H1 (cell line): ENCODE results near the gene MFAP4. TPM values are rescaled to one million over a fixed set of nuclear protein-coding genes. Genes with fewer than 3 reads are reported as not detected.

Experiments used
- CTCF ChIA-PET: fragments of 300-600 bp; sonication (Branson Sonifier 250); formaldehyde crosslinking; loops from one replicate; lab custom pipeline; 2021; ENCODE audit not compliant: partially characterized antibody; lab: Charles Lee
- POLR2A ChIA-PET: fragments of 300-600 bp; sonication (Branson Sonifier 250); formaldehyde crosslinking; loops from one replicate; lab custom pipeline; 2021; ENCODE audit warnings: inconsistent platforms; ENCODE audit not compliant: partially characterized antibody; lab: Charles Lee
- DNase-seq, 2 experiments: peaks; one replicate each; pipeline versions ENCODE4 v3.0.0 to v3.0.0-alpha.2; 2010 to 2022; ENCODE audit warnings: low spot score in 2 of 2, low read depth in 1 of 2, mixed read lengths in 1 of 2
- FAIRE-seq: peaks from 2 replicates; lab custom pipeline; 2011; peaks lifted over from hg19 to GRCh38; lab: Jason Lieb, UNC
- H2AFZ ChIP-seq: 2 replicates; pipeline ENCODE4 v1.8.1; 2012; ENCODE audit warnings: low read length, inconsistent platforms
- H2AK5ac ChIP-seq: 2 replicates; pipeline ENCODE4 v1.6.1; 2013; ENCODE audit warnings: low read depth, low read length
- H2BK120ac ChIP-seq: replicated peaks from 2 replicates; pipeline ENCODE3; 2013; ENCODE audit warnings: low read depth, low read length, inconsistent platforms
- H2BK12ac ChIP-seq: 2 replicates; pipeline ENCODE4 v1.6.1; 2013; ENCODE audit warnings: low read depth, low read length
- H2BK15ac ChIP-seq: 2 replicates; pipeline ENCODE4 v1.6.1; 2013; ENCODE audit warnings: low read length
- H2BK20ac ChIP-seq: 2 replicates; pipeline ENCODE4 v1.6.1; 2013; ENCODE audit warnings: low read length
- H2BK5ac ChIP-seq: 2 replicates; pipeline ENCODE4 v1.6.1; 2013; ENCODE audit warnings: low read depth, low read length
- H3K14ac ChIP-seq: 2 replicates; pipeline ENCODE4 v1.6.1; 2013; ENCODE audit warnings: inconsistent platforms; ENCODE audit not compliant: insufficient read length
- H3K18ac ChIP-seq: 2 replicates; pipeline ENCODE4 v1.6.1; 2013; ENCODE audit warnings: low read length; ENCODE audit errors: extremely low read depth
- H3K23ac ChIP-seq: 2 replicates; pipeline ENCODE4 v1.6.1; 2013; ENCODE audit warnings: inconsistent platforms; ENCODE audit not compliant: insufficient read length
- H3K23me2 ChIP-seq: 2 replicates; pipeline ENCODE4 v1.6.1; 2013; ENCODE audit warnings: low read depth, low read length
- H3K27ac ChIP-seq: 2 replicates; pipeline ENCODE4 v1.6.1; 2011; ENCODE audit warnings: low read depth, low read length, inconsistent platforms
- H3K27me3 ChIP-seq, 4 experiments: replicated peaks in 1 of 4; 1 replicate in 1 of 4; 2 replicates in 3 of 4; pipeline versions ENCODE4 v1.6.1 to v1.8.1; 2011 to 2013; ENCODE audit warnings: low read length in 3 of 4, mild to moderate bottlenecking in 3 of 4, inconsistent platforms in 2 of 4, mixed read lengths in 2 of 4, moderate library complexity in 1 of 4; ENCODE audit not compliant: control insufficient read depth in 3 of 4, insufficient read depth in 3 of 4; ENCODE audit errors: extremely low read depth in 1 of 4
- H3K36me3 ChIP-seq, 4 experiments: 2 replicates each; pipeline versions ENCODE4 v1.6.1 to v1.8.1; 2011 to 2013; ENCODE audit warnings: mild to moderate bottlenecking in 4 of 4, low read length in 3 of 4, moderate library complexity in 2 of 4, control low read depth in 1 of 4, inconsistent platforms in 1 of 4; ENCODE audit not compliant: insufficient read depth in 4 of 4, control insufficient read depth in 2 of 4
- H3K4ac ChIP-seq: replicated peaks from 2 replicates; pipeline ENCODE3; 2013; ENCODE audit warnings: low read length, low read depth, mixed read lengths, inconsistent platforms; ENCODE audit not compliant: insufficient read length
- H3K4me1 ChIP-seq, 4 experiments: replicated peaks in 1 of 4; 1 replicate in 1 of 4; 2 replicates in 3 of 4; pipeline versions ENCODE4 v1.6.1 to v1.8.1; 2011 to 2013; ENCODE audit warnings: low read length in 3 of 4, inconsistent platforms in 2 of 4, mixed read lengths in 1 of 4; ENCODE audit not compliant: insufficient read depth in 4 of 4, control insufficient read depth in 3 of 4
- H3K4me2 ChIP-seq, 2 experiments: 2 replicates each; pipeline versions ENCODE4 v1.6.1 to v1.8.1; 2011 to 2013; ENCODE audit warnings: low read depth in 2 of 2, low read length in 2 of 2, control low read depth in 1 of 2, inconsistent platforms in 1 of 2, mild to moderate bottlenecking in 1 of 2; ENCODE audit not compliant: insufficient read depth in 1 of 2
- H3K4me3 ChIP-seq, 4 experiments: fragments of 200-600, 300-600 bp in 1 of 4; sonication (generic), shearing (Covaris generic), sonication (Bioruptor Twin) in 1 of 4; 2 replicates each; pipeline versions ENCODE4 v1.5.1 to v1.8.1; 2011 to 2016; ENCODE audit warnings: low read length in 4 of 4, low read depth in 3 of 4, control low read depth in 2 of 4, inconsistent platforms in 2 of 4, mild to moderate bottlenecking in 2 of 4, mixed read lengths in 1 of 4, moderate library complexity in 1 of 4; ENCODE audit not compliant: insufficient read depth in 2 of 4; ENCODE audit errors: extremely low read depth in 1 of 4
- H3K56ac ChIP-seq: replicated peaks from 2 replicates; pipeline ENCODE3; 2013; ENCODE audit warnings: low read depth, mild to moderate bottlenecking, mixed read lengths, low read length, inconsistent platforms; ENCODE audit not compliant: insufficient read length
- H3K79me1 ChIP-seq: 2 replicates; pipeline ENCODE4 v1.6.1; 2013; ENCODE audit warnings: low read depth, low read length, control low read depth
- H3K79me2 ChIP-seq, 2 experiments: 2 replicates each; pipeline versions ENCODE4 v1.6.1 to v1.8.1; 2012 to 2013; ENCODE audit warnings: low read length in 2 of 2, mild to moderate bottlenecking in 2 of 2, inconsistent platforms in 1 of 2; ENCODE audit not compliant: insufficient read depth in 2 of 2, control insufficient read depth in 1 of 2
- H3K9ac ChIP-seq, 4 experiments: replicated peaks in 1 of 4; 1 replicate in 1 of 4; 2 replicates in 3 of 4; pipeline versions ENCODE4 v1.6.1 to v1.8.1; 2011 to 2013; ENCODE audit warnings: low read depth in 3 of 4, low read length in 3 of 4, control low read depth in 2 of 4, mild to moderate bottlenecking in 2 of 4, moderate library complexity in 2 of 4, inconsistent platforms in 1 of 4; ENCODE audit errors: extremely low read depth in 1 of 4
- H3K9me3 ChIP-seq, 2 experiments: 2 replicates each; pipeline versions ENCODE4 v1.6.1 to v1.8.1; 2012 to 2013; ENCODE audit warnings: mild to moderate bottlenecking in 2 of 2, moderate library complexity in 2 of 2, control low read depth in 1 of 2, inconsistent platforms in 1 of 2, low read depth in 1 of 2, low read length in 1 of 2, mixed read lengths in 1 of 2; ENCODE audit not compliant: insufficient read depth in 2 of 2
- H4K20me1 ChIP-seq, 2 experiments: replicated peaks in 1 of 2; 2 replicates each; pipeline versions ENCODE3 to v1.8.1; 2011 to 2013; ENCODE audit warnings: inconsistent platforms in 2 of 2, low read length in 2 of 2, mild to moderate bottlenecking in 1 of 2; ENCODE audit not compliant: insufficient read depth in 2 of 2, control insufficient read depth in 1 of 2
- H4K5ac ChIP-seq: 2 replicates; pipeline ENCODE4 v1.6.1; 2013; ENCODE audit warnings: low read length, low read depth, mixed read lengths, inconsistent platforms; ENCODE audit not compliant: insufficient read length
- H4K8ac ChIP-seq: 2 replicates; pipeline ENCODE4 v1.8.0; 2013; ENCODE audit warnings: mild to moderate bottlenecking, moderate library complexity, low read length, inconsistent platforms; ENCODE audit not compliant: insufficient read depth; ENCODE audit errors: extremely low read depth
- H4K91ac ChIP-seq: replicated peaks from 2 replicates; pipeline ENCODE3; 2013; ENCODE audit warnings: low read length, mixed read lengths, inconsistent platforms; ENCODE audit not compliant: insufficient read length
- ATF3 ChIP-seq: IDR thresholded peaks from 2 replicates; pipeline ENCODE4 v1.6.1; 2011; ENCODE audit warnings: low read depth, mild to moderate bottlenecking, low read length; ENCODE audit not compliant: insufficient read depth
- CHD1 ChIP-seq: IDR thresholded peaks from 2 replicates; pipeline ENCODE4 v1.6.1; 2012; ENCODE audit warnings: low read depth, low read length, improper control_type of control experiment
- FOSL1 ChIP-seq: IDR thresholded peaks from 2 replicates; pipeline ENCODE4 v1.6.1; 2011; ENCODE audit warnings: mild to moderate bottlenecking, low read depth, low read length, moderate library complexity; ENCODE audit not compliant: insufficient read depth
- HDAC2 ChIP-seq, 2 experiments: fragments of 300-600 bp in 1 of 2; sonication (generic) in 1 of 2; IDR thresholded peaks; 2 replicates each; pipeline ENCODE4 v1.6.1; 2011 to 2012; ENCODE audit warnings: low read depth in 2 of 2, low read length in 2 of 2, mild to moderate bottlenecking in 2 of 2, moderate library complexity in 2 of 2, borderline replicate concordance in 1 of 2, inconsistent platforms in 1 of 2
- JUND ChIP-seq: IDR thresholded peaks from 2 replicates; pipeline ENCODE4 v1.6.1; 2011; ENCODE audit warnings: mild to moderate bottlenecking, improper control_type of control experiment, low read length
- MAFK ChIP-seq: IDR thresholded peaks from 2 replicates; pipeline ENCODE4 v1.6.1; 2012; ENCODE audit warnings: low read depth, mild to moderate bottlenecking, improper control_type of control experiment, low read length
- PHF8 ChIP-seq: fragments of 200-600 bp; sonication (generic); conservative IDR thresholded peaks from 2 replicates; pipeline ENCODE4 v1.7.1; 2012; ENCODE audit warnings: low read depth, mild to moderate bottlenecking, inconsistent platforms, low read length, moderate library complexity
- POLR2A ChIP-seq, 2 experiments: IDR thresholded peaks; 1 replicate in 1 of 2; 2 replicates in 1 of 2; pipeline ENCODE4 v1.6.1; 2011; ENCODE audit warnings: low read depth in 2 of 2, low read length in 2 of 2, mild to moderate bottlenecking in 2 of 2; ENCODE audit errors: control extremely low read depth in 1 of 2
- SAP30 ChIP-seq: fragments of 300-600 bp; sonication (generic); IDR thresholded peaks from 2 replicates; pipeline ENCODE4 v1.7.1; 2012; ENCODE audit warnings: low read length, moderate library complexity, mild to moderate bottlenecking, inconsistent platforms; ENCODE audit not compliant: insufficient read depth, insufficient replicate concordance
- SIRT6 ChIP-seq: IDR thresholded peaks from one replicate; pipeline ENCODE4 v1.7.1; 2012; ENCODE audit warnings: low read length, inconsistent platforms
- SP2 ChIP-seq: IDR thresholded peaks from 2 replicates; pipeline ENCODE4 v1.6.1; 2012; ENCODE audit warnings: mild to moderate bottlenecking, low read length, inconsistent platforms
- TEAD4 ChIP-seq: IDR thresholded peaks from 2 replicates; pipeline ENCODE4 v1.6.1; 2012; ENCODE audit warnings: low read depth, low read length, inconsistent platforms, mixed read lengths
- WGBS, 2 experiments: shearing (Covaris generic) in 1 of 2; methylation state at CpG; one replicate each; pipeline versions ENCODE4 v1.1.6 to v1.1.7; 2013 to 2015; ENCODE audit warnings: low lambda C conversion rate in 2 of 2, mixed read lengths in 2 of 2, inconsistent platforms in 1 of 2, low coverage in 1 of 2, missing lambda C conversion rate in 1 of 2; ENCODE audit not compliant: insufficient replicate concordance in 2 of 2, insufficient coverage in 1 of 2, insufficient read length in 1 of 2; ENCODE audit errors: extremely low coverage in 1 of 2, missing lambda C conversion rate in 1 of 2; 5-methylcytosine and 5-hydroxymethylcytosine counted together
- polyA plus RNA-seq, 7 experiments: library from polyadenylated mRNA; depleted of rRNA in 3 of 7; stranded (reverse) in 5 of 7; unstranded in 2 of 7; fragments of >200 nt in 5 of 7; fragments of 200-250 nt in 2 of 7; gene quantifications; 1 replicate in 5 of 7; 2 replicates in 1 of 7; 4 replicates in 1 of 7; pipeline versions ENCODE4 v1.2.1 to v1.2.3, GENCODE V29; 2011 to 2013; ENCODE audit warnings: missing spikeins in 2 of 7, mixed read lengths in 2 of 7
- total RNA-seq: library from RNA; stranded (reverse); fragmentation: NEBNext Ultra II Directional; extraction: Animal tissue kit (Norgen Biotek cat#: 25700); gene quantifications from 2 replicates; pipeline ENCODE4 v1.2.1, GENCODE V29; 2021

Gene MFAP4
- total and polyA plus RNA-seq, 2 of the 8 experiments (the other 6 are each of a cell fraction or from before 2014, with no cell fraction given), result 3.1 to 3.6 TPM

- H4K8ac ChIP-seq, result no peak overlapping the region
- H3K4me1 ChIP-seq, result peaks cover 0 to 9% (median 3%) of the 10 kb centered on the region in 4 experiments; a peak in 4 of 7 replicates
- no peak for TF ChIP-seq SP2
- no peak for TF ChIP-seq PHF8
- no peak for TF ChIP-seq SIRT6
- no peak for TF ChIP-seq ATF3
- TF ChIP-seq HDAC2 (IDR thresholded peaks at IDR 0.05; ENCODE audit: borderline replicate concordance in 1 of 2, low read depth in 2 of 2, low read length in 2 of 2), result no peak
- no peak for TF ChIP-seq MAFK
- TF ChIP-seq FOSL1, result no peak
- TF ChIP-seq SAP30, result no peak
- no peak for TF ChIP-seq CHD1
- no peak for TF ChIP-seq TEAD4
- no peak for TF ChIP-seq POLR2A (IDR thresholded peaks at IDR 0.05; ENCODE audit: control extremely low read depth in 1 of 2, low read depth in 2 of 2, low read length in 2 of 2)
- no peak for TF ChIP-seq JUND
- no peak overlapping the region for H3K4me2 ChIP-seq
- no peak overlapping the region for H4K5ac ChIP-seq
- H3K79me2 ChIP-seq, result no peaks in the 10 kb centered on the region
- no peak overlapping the region for H3K27ac ChIP-seq
- H3K18ac ChIP-seq, result no peak overlapping the region
- DNase-seq (no peak), FAIRE-seq (no peak)
- H3K56ac ChIP-seq, result no peak overlapping the region
- no peak overlapping the region for H3K4ac ChIP-seq
- H3K23me2 ChIP-seq, result peaks cover 6% of the 10 kb centered on the region; the same call in 1 of the 2 replicates
- H2BK15ac ChIP-seq, result no peak overlapping the region
- no peaks in the 10 kb centered on the region for H4K20me1 ChIP-seq
- ChIA-PET CTCF (interaction anchor here (1.1 to 6.7 kb wide), 6 partner anchors 14 to 396 kb away, joined by 3 to 66 read pairs (median 6); no protein-coding TSS in a partner anchor), POLR2A (interaction anchor here (6.2 kb wide), 1 partner anchor 12 kb away, joined by 32 read pairs; the partner anchor contains the start of gene MAPK7)
- H2BK12ac ChIP-seq, result no peak overlapping the region
- WGBS, 2 experiments, result 92% methylated on average over 5 of the region's 5 CpGs; no CpG with 5 or more reads in 1 of the 2 experiments
- H2BK5ac ChIP-seq, result no peak overlapping the region; the same call in 1 of the 2 replicates
- no peak overlapping the region for H2AFZ ChIP-seq
- no peak overlapping the region for H4K91ac ChIP-seq
- H3K9ac ChIP-seq, result no peak overlapping the region
- H2BK20ac ChIP-seq, result no peak overlapping the region
- H2AK5ac ChIP-seq, result no peak overlapping the region
- H3K79me1 ChIP-seq, result no peaks in the 10 kb centered on the region
- H3K23ac ChIP-seq, result no peak overlapping the region
- no peak overlapping the region for H3K14ac ChIP-seq
- no peak overlapping the region for H2BK120ac ChIP-seq
- H3K4me3 ChIP-seq, result no peak overlapping the region
- H3K36me3 ChIP-seq, result no peaks in the 10 kb centered on the region
- H3K9me3 ChIP-seq, result no peaks in the 10 kb centered on the region
- no peaks in the 10 kb centered on the region; a peak in 1 of 7 replicates for H3K27me3 ChIP-seq
These were observed 20.4 kb downstream of the MFAP4 start for GRCh38 chr17:19366637-19366972.
